CD4-positive, alpha-beta T cell treated with Interleukin-12 subunit alpha and Interleukin-12 subunit beta, for 1 hour (primary cell): ENCODE results near the gene LRRN4CL.
"Not testable (repeated sequence)": the region's sequence is repeated elsewhere in the genome, so short reads cannot be mapped to it uniquely, and the experiment has no call there.

ENCODE experiments used
- DNase-seq: peaks from one replicate; pipeline ENCODE4 v3.0.0-alpha.2; 2020

LRRN4CL gene

GRCh38 chr11:62689421-62690183, at the start of gene LRRN4CL:
LRRN4CL (minus strand) TSS chr11:62689530; CDS start chr11:62688508, 1,022 bp downstream.
- no peak for DNase-seq

DNA sequence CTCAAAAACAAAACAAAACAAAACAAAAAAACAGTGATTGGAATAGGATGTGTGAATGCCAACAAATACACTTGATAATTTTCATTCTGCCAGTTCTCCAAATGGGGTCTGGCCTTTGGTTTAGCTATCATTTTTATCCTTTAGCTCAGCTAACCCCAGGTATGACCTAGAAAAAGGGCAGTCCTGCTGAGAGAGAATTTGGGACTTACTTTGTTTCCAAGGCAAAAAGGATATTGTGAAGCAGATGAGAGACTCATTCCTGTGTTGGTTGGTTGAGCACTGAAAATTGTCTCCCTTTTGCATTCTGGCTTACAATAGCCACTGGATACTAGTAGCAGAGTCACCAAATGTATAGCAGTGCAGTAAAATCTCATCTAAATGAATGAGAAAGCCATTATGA, 47.9 kb upstream of the LRRN4CL start:
- DNase-seq, result no peak

- no peak for DNase-seq
Measured at GRCh38 chr11:62732830-62733229, 43.5 kb upstream of the LRRN4CL start.

GRCh38 chr11:62730076-62730475, 40.7 kb upstream of the LRRN4CL start:
- DNase-seq, result not testable (repeated sequence)

GRCh38 chr11:62728171-62728988, 39.0 kb upstream of the LRRN4CL start, which contains the start of gene TTC9C:
TTC9C (plus strand) TSS chr11:62728486; CDS start chr11:62728849, 363 bp downstream.
- peak; percentile 83 for DNase-seq

GRCh38 chr11:62727872-62728170, 38.5 kb upstream of the LRRN4CL start:
- DNase-seq, result peak; percentile 95

DNA sequence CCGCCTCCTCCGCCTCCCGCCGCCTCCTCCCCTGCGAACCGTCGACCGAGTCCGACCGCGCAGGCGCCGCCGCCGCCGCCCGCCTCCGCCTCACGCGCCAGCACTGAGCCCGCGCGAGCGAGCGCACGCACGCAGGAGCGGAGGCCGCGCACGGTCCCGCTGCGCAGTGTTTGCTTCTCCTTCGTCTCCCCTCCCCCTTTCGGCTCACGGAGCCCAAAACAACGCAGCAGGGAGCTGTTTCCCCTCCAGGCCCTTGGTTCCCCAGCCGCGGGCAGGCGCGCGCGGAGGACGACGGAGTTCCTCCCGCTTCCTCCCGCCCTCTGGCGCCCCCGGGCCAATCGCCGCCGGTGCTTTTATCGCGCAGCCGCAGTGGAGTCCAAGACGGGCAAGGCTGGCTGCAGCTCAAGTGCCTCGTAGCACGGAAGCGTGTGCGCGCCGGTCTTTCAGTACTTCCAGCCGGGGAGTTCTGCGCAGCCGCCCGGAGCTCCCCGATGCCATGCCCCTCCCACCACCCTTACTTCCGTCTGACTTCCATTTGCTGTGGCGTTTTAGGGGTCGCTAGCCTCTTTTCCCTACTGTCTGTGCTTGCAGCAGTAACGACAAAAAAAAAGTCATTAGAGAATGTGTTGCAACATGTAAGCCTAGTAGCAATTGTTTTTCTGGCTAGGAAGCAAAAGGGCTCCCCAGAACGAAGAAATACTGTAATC, 38.0 kb upstream of the LRRN4CL start, which contains the start of gene HNRNPUL2:
Gene HNRNPUL2, minus strand, starts transcription at position 293 of the 707 bp plus-strand sequence. CDS start 301 bp downstream, outside the sequence.
- peak; percentile 99 for DNase-seq

GRCh38 chr11:62726915-62727164, 37.5 kb upstream of the LRRN4CL start:
- no peak for DNase-seq

GRCh38 chr11:62726156-62726914, 37.0 kb upstream of the LRRN4CL start:
- no peak for DNase-seq

GRCh38 chr11:62725646-62726045, 36.3 kb upstream of the LRRN4CL start:
- DNase-seq, result no peak

GRCh38 chr11:62724171-62724570, 34.8 kb upstream of the LRRN4CL start:
- DNase-seq, result no peak

GRCh38 chr11:62721994-62722393, 32.7 kb upstream of the LRRN4CL start:
- DNase-seq, result no peak

DNA sequence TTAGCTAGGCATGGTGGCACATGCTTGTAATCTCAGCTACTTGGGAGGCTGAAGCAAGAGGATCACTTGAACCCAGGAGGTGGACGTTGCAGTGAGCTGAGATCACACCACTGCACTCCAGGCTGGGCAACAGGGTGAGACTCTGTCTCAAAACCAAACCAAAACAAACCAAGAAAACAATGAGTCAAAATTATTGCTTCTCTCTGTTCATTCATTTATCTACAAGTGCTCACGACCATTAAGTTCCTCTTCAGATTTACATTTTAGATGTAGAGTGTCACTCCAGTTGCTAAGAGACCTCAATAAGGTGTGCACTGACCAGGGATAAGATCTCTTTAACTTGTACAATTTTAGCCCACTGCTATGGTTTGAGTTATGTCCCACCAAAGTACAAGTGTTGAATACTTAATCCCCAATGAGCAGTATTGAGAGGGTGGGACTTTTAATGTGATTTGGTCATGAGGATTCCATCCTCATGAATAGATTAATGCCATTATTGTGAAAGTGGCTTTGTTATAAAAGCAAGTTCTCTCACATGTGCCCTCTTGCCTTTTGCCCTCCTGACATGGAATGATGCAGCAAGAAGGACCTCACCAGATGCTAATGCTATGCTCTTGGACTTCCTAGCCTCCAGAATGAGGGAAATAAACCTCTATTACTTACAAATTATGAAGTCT, 30.1 kb upstream of the LRRN4CL start:
- DNase-seq, result no peak

DNA sequence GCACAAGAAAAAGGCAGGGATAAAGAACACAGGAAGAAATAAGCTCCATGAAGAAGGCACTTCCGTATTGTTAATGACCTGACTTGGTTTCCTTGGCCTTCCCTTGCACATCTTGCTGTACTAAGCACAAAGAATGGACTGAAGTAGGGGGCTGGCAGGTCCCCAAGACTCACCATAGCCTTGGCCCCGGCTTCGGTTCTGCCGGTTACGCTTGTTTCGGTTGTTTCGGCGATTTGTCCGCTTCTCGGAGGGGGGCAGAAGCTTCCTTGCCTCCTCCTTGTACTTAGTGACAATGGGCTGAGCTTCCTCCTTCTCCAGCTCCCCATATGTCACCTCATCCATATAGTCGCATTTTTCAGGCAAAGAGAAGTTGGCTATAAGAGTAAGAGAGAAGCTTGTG, 27.5 kb upstream of the LRRN4CL start:
- DNase-seq, result no peak

DNA sequence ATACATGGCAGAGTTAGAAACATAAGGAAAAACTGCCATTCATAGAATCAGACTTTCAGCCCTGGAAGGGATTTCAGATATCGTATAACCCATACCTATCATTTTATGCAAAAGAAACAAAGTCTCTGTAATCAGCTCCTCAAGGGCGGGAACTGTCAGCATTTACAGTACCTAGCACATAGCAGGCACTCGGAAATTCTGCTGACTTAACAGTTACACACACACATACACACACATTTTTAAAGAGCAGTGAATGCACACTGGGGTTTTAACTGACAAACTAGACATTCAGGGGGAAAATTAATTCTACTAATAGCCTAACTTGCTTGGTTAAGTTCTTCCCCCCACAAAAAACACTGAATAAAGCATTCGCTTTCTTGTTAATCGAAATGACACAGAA, 26.9 kb upstream of the LRRN4CL start:
- no peak for DNase-seq

DNA sequence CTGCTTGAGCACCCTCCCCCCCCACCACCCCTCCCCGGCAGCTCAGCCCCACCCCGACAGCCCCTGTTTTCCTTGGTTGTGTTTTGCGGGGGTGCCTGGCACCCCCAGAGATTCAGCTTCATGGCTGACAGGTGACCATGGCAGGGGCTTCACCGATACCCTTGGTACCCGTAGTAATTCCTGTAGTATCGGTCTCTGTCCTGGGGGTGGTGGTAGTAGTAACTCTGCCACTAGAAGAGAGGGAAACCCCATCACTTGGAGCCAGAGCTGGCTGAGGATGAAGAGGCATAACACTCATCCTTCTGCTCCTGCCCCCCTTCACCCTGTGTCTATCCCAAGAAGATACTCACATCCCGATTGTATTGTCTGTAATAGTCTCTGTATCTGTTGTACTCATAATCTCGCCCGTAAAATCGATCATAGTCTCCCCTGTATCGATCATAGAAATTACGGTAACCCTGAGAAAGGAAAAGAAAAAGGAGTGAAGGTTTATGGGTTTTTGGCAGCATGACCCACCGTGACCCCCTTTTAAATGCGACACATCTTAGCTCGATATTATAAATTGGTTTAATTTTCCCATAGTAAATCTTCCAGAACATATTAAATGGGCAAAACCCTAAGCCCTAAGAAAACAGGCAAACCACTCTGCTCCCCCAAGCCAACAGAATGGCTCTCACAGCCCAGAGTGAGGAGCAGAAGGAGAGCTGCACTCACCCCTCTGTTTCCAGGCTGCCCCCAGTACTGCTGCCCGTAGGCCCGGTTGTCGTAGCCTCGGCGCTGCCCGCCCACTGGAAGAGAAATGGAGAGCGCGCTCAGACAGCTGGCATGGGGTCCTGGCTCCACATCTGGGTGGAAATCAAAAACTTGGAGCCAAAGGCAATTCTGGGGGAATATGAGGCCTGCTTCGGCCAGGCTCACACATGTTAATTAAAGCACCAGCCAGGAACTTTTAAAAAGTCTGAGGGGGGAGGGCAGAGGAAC, 26.1 kb upstream of the LRRN4CL start:
- DNase-seq, result no peak

DNA sequence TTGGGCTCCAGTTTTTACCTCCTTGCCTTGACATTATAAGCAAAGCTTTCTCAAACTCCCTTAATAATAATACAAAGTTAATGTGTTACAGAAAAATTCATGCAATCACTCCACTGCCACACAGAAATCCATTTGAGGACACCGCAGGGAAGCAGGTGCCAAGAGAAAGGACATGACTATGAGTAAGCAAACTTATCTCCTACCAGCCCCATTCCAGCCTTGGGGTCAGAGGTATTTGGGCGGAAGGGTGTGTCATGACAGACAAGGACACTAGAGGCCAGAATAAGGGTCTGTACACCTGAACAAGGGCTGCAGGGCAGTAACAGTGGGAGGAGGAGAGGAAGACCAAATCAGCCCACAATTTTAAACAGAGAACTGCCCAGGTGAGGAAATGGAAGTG, 24.0 kb upstream of the LRRN4CL start:
- DNase-seq, result no peak

GRCh38 chr11:62712861-62713260, 23.5 kb upstream of the LRRN4CL start:
- DNase-seq, result no peak

DNA sequence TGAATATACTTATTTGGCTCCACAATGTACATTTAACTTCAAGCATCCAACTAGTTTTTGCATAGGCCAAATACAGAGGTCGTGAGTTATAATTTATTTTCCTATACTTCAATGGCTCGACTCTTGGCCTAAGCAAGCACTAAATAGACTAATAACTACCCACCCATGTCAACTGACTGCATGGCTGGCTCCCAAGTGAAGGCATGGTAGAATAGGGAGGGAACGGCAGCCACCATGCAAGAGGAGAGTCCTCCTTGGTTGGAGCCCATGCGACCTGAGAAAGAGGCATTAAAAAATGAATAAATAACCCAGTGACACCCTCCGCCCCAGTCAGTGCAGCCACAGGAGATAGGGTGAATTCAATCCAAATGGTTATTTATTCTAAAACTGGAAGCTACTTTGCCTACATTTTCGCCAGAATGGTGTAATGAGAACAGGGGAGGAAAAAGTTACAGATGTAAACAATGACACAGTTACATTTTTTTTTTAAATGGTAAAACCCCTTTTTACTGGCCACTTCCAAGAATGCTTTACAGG, 23.0 kb upstream of the LRRN4CL start:
- no peak for DNase-seq

DNA sequence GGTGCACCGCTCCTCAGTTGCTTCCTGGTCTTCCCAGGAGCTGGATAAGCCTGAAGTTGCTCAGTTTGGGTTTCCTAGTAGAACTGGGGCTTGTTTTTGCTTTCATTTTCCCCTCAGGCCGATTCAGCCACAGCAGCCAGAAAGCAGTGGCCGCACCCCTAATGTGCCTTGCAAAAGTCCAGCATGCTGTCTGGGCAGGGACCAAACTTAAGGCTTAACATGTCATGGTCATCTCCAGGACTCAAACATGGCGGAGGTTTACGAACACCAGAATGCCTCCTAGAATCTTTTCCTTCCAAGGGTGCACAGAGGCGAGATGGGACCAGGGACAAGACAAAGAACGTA, 20.6 kb upstream of the LRRN4CL start:
- no peak for DNase-seq
